GM18511 (cell line): ENCODE data around the gene DYNLL2.
"Not testable (repeated sequence)": the region's sequence is repeated elsewhere in the genome, so short reads cannot be mapped to it uniquely, and the experiment has no call there.

Experiments used
- ATAC-seq: cut with Tn5 transposase; IDR thresholded peaks from one replicate; pipeline ENCODE4 v1.9.1; 2021; ENCODE audit warnings: mild to moderate bottlenecking, moderate library complexity; ENCODE audit not compliant: unreplicated experiment

The DYNLL2 gene

GRCh38 chr17:58101898-58102297 is 18.7 kb downstream of the DYNLL2 start:
- not testable (repeated sequence) for ATAC-seq

GRCh38 chr17:58105093-58105492 is 21.9 kb downstream of the DYNLL2 start:
- ATAC-seq = no peak

- no peak for ATAC-seq
Observed at GRCh38 chr17:58107306-58107705, 24.1 kb downstream of the DYNLL2 start.

- ATAC-seq = no peak
Observed at GRCh38 chr17:58109197-58109596, 26.0 kb downstream of the DYNLL2 start.

- ATAC-seq = no peak
Observed at GRCh38 chr17:58110012-58110411, 26.8 kb downstream of the DYNLL2 start.

- ATAC-seq = no peak
Observed at GRCh38 chr17:58111676-58112075, 28.5 kb downstream of the DYNLL2 start.

GRCh38 chr17:58112970-58113631 is 29.9 kb downstream of the DYNLL2 start:
- ATAC-seq = no peak

- ATAC-seq = no peak
Observed at GRCh38 chr17:58113947-58114346, 30.7 kb downstream of the DYNLL2 start.

GRCh38 chr17:58117382-58117781 is 34.2 kb downstream of the DYNLL2 start:
- ATAC-seq = no peak

GRCh38 chr17:58119491-58119890 is 36.3 kb downstream of the DYNLL2 start:
- ATAC-seq = no peak

- ATAC-seq = no peak
Observed at GRCh38 chr17:58120195-58120822, 37.1 kb downstream of the DYNLL2 start.

GRCh38 chr17:58121925-58122324 is 38.7 kb downstream of the DYNLL2 start:
- no peak for ATAC-seq

GRCh38 chr17:58127846-58128245 is 44.6 kb downstream of the DYNLL2 start:
- ATAC-seq = no peak

GRCh38 chr17:58132697-58133096 is 49.5 kb downstream of the DYNLL2 start:
- not testable (repeated sequence) for ATAC-seq

GRCh38 chr17:58136669-58137279 is 53.6 kb downstream of the DYNLL2 start:
- ATAC-seq = no peak

GRCh38 chr17:58141505-58141904 is 58.3 kb downstream of the DYNLL2 start:
- ATAC-seq = no peak

- ATAC-seq = not testable (repeated sequence)
Observed at GRCh38 chr17:58143335-58143734, 60.1 kb downstream of the DYNLL2 start.

- no peak for ATAC-seq
Observed at GRCh38 chr17:58144801-58145200, 61.6 kb downstream of the DYNLL2 start.
